MM.1S (cell line): ENCODE results near the gene LDLRAD4.

ENCODE experiments used
- DNase-seq: peaks from one replicate; pipeline ENCODE4 v3.0.0-alpha.2; 2015
- H2AFZ ChIP-seq: fragments of 300-600 bp; sonication (generic); 2 replicates; pipeline ENCODE4 v1.6.0; 2016; ENCODE audit warnings: antibody characterized with exemption, low read length
- H3F3A ChIP-seq: fragments of 300-600 bp; sonication (generic); 2 replicates; pipeline ENCODE4 v1.6.1; 2016; ENCODE audit warnings: mild to moderate bottlenecking, antibody characterized with exemption, low read length, moderate library complexity, mixed read lengths; ENCODE audit not compliant: insufficient read depth
- H3K27ac ChIP-seq: fragments of 300-600 bp; sonication (generic); 2 replicates; pipeline ENCODE4 v1.5.1; 2016; ENCODE audit warnings: mild to moderate bottlenecking, low read length
- H3K27me3 ChIP-seq: fragments of 300-600 bp; sonication (generic); replicated peaks from 2 replicates; pipeline ENCODE4 v1.6.0; 2016; ENCODE audit warnings: low read length; ENCODE audit not compliant: insufficient read depth
- H3K36me3 ChIP-seq: fragments of 300-600 bp; sonication (generic); replicated peaks from 2 replicates; pipeline ENCODE4 v1.6.1; 2016; ENCODE audit warnings: mild to moderate bottlenecking, low read length, mixed read lengths; ENCODE audit not compliant: insufficient read depth
- H3K4me1 ChIP-seq: fragments of 300-600 bp; sonication (generic); 2 replicates; pipeline ENCODE4 v1.6.1; 2016; ENCODE audit warnings: low read length, mixed read lengths
- H3K4me2 ChIP-seq: fragments of 300-600 bp; sonication (generic); 2 replicates; pipeline ENCODE4 v1.6.0; 2016; ENCODE audit warnings: low read depth, low read length
- H3K4me3 ChIP-seq: fragments of 300-600 bp; sonication (generic); 2 replicates; pipeline ENCODE4 v1.5.1; 2016; ENCODE audit warnings: low read length, mixed read lengths
- H3K79me2 ChIP-seq: fragments of 300-600 bp; sonication (generic); 2 replicates; pipeline ENCODE4 v1.6.1; 2016; ENCODE audit warnings: mixed run types, low read length, mixed read lengths
- H3K9ac ChIP-seq: fragments of 300-600 bp; sonication (generic); 2 replicates; pipeline ENCODE4 v1.6.1; 2016; ENCODE audit warnings: low read length, mixed read lengths
- H3K9me2 ChIP-seq: fragments of 300-600 bp; sonication (generic); replicated peaks from 2 replicates; pipeline ENCODE4 v1.6.1; 2016; ENCODE audit warnings: mild to moderate bottlenecking, low read length, mixed read lengths; ENCODE audit not compliant: insufficient read depth
- H3K9me3 ChIP-seq: fragments of 300-600 bp; sonication (generic); replicated peaks from 2 replicates; pipeline ENCODE4 v1.6.1; 2016; ENCODE audit warnings: mild to moderate bottlenecking, low read length, mixed read lengths; ENCODE audit not compliant: insufficient read depth
- H4K20me1 ChIP-seq: fragments of 300-600 bp; sonication (generic); 2 replicates; pipeline ENCODE4 v1.6.1; 2016; ENCODE audit warnings: mild to moderate bottlenecking, low read length, moderate library complexity, mixed read lengths; ENCODE audit not compliant: insufficient read depth
- CTCF ChIP-seq: fragments of 300-600 bp; sonication (generic); IDR thresholded peaks from 2 replicates; pipeline ENCODE4 v1.5.1; 2016; ENCODE audit warnings: antibody characterized with exemption, low read length, mixed read lengths
- EZH2 ChIP-seq: fragments of 300-600 bp; sonication (generic); optimal IDR thresholded peaks from 2 replicates; pipeline ENCODE3; 2017; ENCODE audit warnings: low read depth, mild to moderate bottlenecking, antibody characterized with exemption, low read length, mixed read lengths
- EZH2phosphoT487 ChIP-seq: fragments of 300-600 bp; sonication (generic); IDR thresholded peaks from 2 replicates; pipeline ENCODE4 v1.6.1; 2018; ENCODE audit warnings: antibody characterized with exemption, low read length

The LDLRAD4 gene

GRCh38 chr18:13445241-13445897, 226.8 kb downstream of the LDLRAD4 start:
- TF ChIP-seq EZH2 (no peak), EZH2phosphoT487 (no peak), CTCF (no peak)
- Histone ChIP-seq H3K27ac (no peak overlapping the region), H3K9ac (no peak overlapping the region), H3K4me2 (no peak overlapping the region), H3K36me3 (no peaks in the 10 kb centered on the region), H2AFZ (no peak overlapping the region), H3K4me3 (no peak overlapping the region), H3K9me3 (no peaks in the 10 kb centered on the region), H3K79me2 (no peaks in the 10 kb centered on the region), H3F3A (no peaks in the 10 kb centered on the region), H4K20me1 (no peaks in the 10 kb centered on the region), H3K4me1 (no peaks in the 10 kb centered on the region), H3K27me3 (no peaks in the 10 kb centered on the region), H3K9me2 (no peaks in the 10 kb centered on the region)
- DNase-seq, result no peak

- Histone ChIP-seq H3K9ac (no peak overlapping the region), H3F3A (no peaks in the 10 kb centered on the region), H3K36me3 (no peaks in the 10 kb centered on the region), H4K20me1 (no peaks in the 10 kb centered on the region), H3K4me1 (no peaks in the 10 kb centered on the region), H3K27me3 (no peaks in the 10 kb centered on the region), H3K79me2 (no peaks in the 10 kb centered on the region), H3K4me3 (no peak overlapping the region), H3K9me3 (no peaks in the 10 kb centered on the region), H3K9me2 (no peaks in the 10 kb centered on the region), H3K27ac (no peak overlapping the region), H3K4me2 (no peak overlapping the region), H2AFZ (no peak overlapping the region)
- no peak for TF ChIP-seq EZH2phosphoT487
- no peak for TF ChIP-seq CTCF
- TF ChIP-seq EZH2, result no peak
- DNase-seq, result no peak
Observed at GRCh38 chr18:13446024-13446423, 227.5 kb downstream of the LDLRAD4 start.

GRCh38 chr18:13446610-13447461, 228.3 kb downstream of the LDLRAD4 start:
- Histone ChIP-seq H3K27ac (no peak overlapping the region), H2AFZ (no peak overlapping the region), H3K4me2 (no peak overlapping the region), H3K9ac (no peak overlapping the region), H3K36me3 (no peaks in the 10 kb centered on the region), H3K27me3 (no peaks in the 10 kb centered on the region), H3K4me1 (no peaks in the 10 kb centered on the region), H4K20me1 (no peaks in the 10 kb centered on the region), H3K9me3 (no peaks in the 10 kb centered on the region), H3F3A (no peaks in the 10 kb centered on the region), H3K9me2 (no peaks in the 10 kb centered on the region), H3K4me3 (no peak overlapping the region), H3K79me2 (no peaks in the 10 kb centered on the region)
- no peak for DNase-seq
- no peak for TF ChIP-seq CTCF
